Right lobe of liver (tissue), 6 donors: ENCODE results near the gene PDE4B. TPM values are rescaled to one million over a fixed set of nuclear protein-coding genes. Genes with fewer than 3 reads are reported as not detected.
A peak's percentile ranks its signal among the peaks of the same experiment; 100 is the strongest.

Experiments used
- ATAC-seq, 4 donors: fragments of 200-7000 bp; cut with Tn5 transposase; one replicate each; pipeline ENCODE4 v1.9.1; 2020; ENCODE audit warnings: mild to moderate bottlenecking in 4 of 4, moderate library complexity in 4 of 4
- DNase-seq, 3 donors: peaks; one replicate each; pipeline ENCODE4 v3.0.0-alpha.2; 2020
- H3K27ac ChIP-seq, 3 donors: fragments of 200-600 bp; one replicate each; pipeline ENCODE4 v1.8.0; 2022
- H3K27me3 ChIP-seq, 2 donors: fragments of 200-600 bp; one replicate each; pipeline ENCODE4 v1.8.0; 2022
- H3K36me3 ChIP-seq, 4 donors: fragments of 200-600 bp; sonication (generic) in 1 of 4; one replicate each; pipeline versions ENCODE4 v1.5.1 to v1.8.0; 2017 to 2022; ENCODE audit warnings: control low read depth in 1 of 4
- H3K4me1 ChIP-seq, 4 donors: fragments of 200-600 bp; sonication (generic) in 1 of 4; one replicate each; pipeline versions ENCODE4 v1.5.1 to v1.8.0; 2017 to 2022; ENCODE audit warnings: control low read depth in 1 of 4
- H3K4me3 ChIP-seq, 3 donors: fragments of 200-600 bp; one replicate each; pipeline ENCODE4 v1.8.0; 2022
- H3K9me3 ChIP-seq, 4 donors: fragments of 200-600 bp; sonication (generic) in 1 of 4; one replicate each; pipeline versions ENCODE4 v1.5.1 to v1.8.0; 2017 to 2022; ENCODE audit warnings: control low read depth in 1 of 4
- CTCF ChIP-seq, 4 donors: fragments of 200-600 bp in 3 of 4; fragments of 450-650 bp in 1 of 4; IDR thresholded peaks; one replicate each; pipeline versions ENCODE4 v1.5.1 to v1.8.0; 2016 to 2022; ENCODE audit warnings: antibody characterized with exemption in 4 of 4, mild to moderate bottlenecking in 2 of 4
- POLR2A ChIP-seq: fragments of 450-650 bp; IDR thresholded peaks from one replicate; pipeline ENCODE4 v1.6.1; 2017; ENCODE audit warnings: antibody characterized with exemption, mild to moderate bottlenecking
- WGBS: methylation state at CpG from one replicate; pipeline ENCODE4 v1.1.6; 2018; ENCODE audit warnings: low coverage, low lambda C conversion rate; ENCODE audit not compliant: insufficient coverage; ENCODE audit errors: missing lambda C conversion rate; 5-methylcytosine and 5-hydroxymethylcytosine counted together
- intact Hi-C, 2 donors: fragments of 100-400 bp; cut with DNase I; formaldehyde crosslinking; loops; one replicate each; pipeline versions ENCODE4 v1.11.2 to v1.14.1; 2022
- total RNA-seq, 6 experiments: library from RNA; depleted of rRNA in 2 of 6; stranded (reverse); fragments of >200 nt in 2 of 6; fragmentation: NEBNext Ultra II Directional in 3 of 6; extraction: Animal tissue kit (Norgen Biotek cat#: 25700) in 3 of 6; gene quantifications; one replicate each; pipeline versions ENCODE4 v1.1.0 to v1.2.4, GENCODE V29; 2016 to 2023
- donor health status: DM: no; HTN: yes; CAD: no.
- donor health status: DM: no; HTN: no; CAD: no.
- donor health status: DM: no; HTN: no; CAD: no.
- donor health status: DM: no; HTN: yes; CAD: no.
- donor health status: DM: no; HTN: yes; CAD: no.

PDE4B gene
- total RNA-seq, 6 experiments from 2014 or later: 1.4 to 6.4 (median 2.4) TPM

- Histone ChIP-seq H3K27me3 (no peaks in the 10 kb centered on the region), H3K4me1 (peaks cover 0 to 31% (median 7%) of the 10 kb centered on the region in 4 donors), H3K27ac (peak overlapping the region in 1 of 3 donors; percentile 50), H3K4me3 (no peak overlapping the region), H3K36me3 (no peaks in the 10 kb centered on the region), H3K9me3 (peaks cover 0 to 4% (median 0%) of the 10 kb centered on the region in 4 donors)
- TF ChIP-seq POLR2A (no peak), CTCF (IDR thresholded peaks at IDR 0.05) (no peak)
- intact Hi-C loops: no loop called here
- DNase-seq: no peak
- ATAC-seq: peak; percentile 71 to 92 (median 84)
These were observed 620.0 kb downstream of the PDE4B start for GRCh38 chr1:66412704-66413103.

GRCh38 chr1:66413136-66413837, 620.6 kb downstream of the PDE4B start:
- H3K27ac ChIP-seq: peak overlapping the region in 1 of 3 donors; percentile 39
- WGBS: 85% methylated on average over 2 of the region's 2 CpGs
- ATAC-seq (peak in 1 of 4 donors; percentile 6), DNase-seq (no peak)
- intact Hi-C loops: no loop called here
- peaks cover 0 to 34% (median 7%) of the 10 kb centered on the region in 4 donors for H3K4me1 ChIP-seq
- no peak overlapping the region for H3K4me3 ChIP-seq
- H3K9me3 ChIP-seq: peaks cover 0 to 5% (median 0%) of the 10 kb centered on the region in 4 donors
- no peak for TF ChIP-seq POLR2A
- no peaks in the 10 kb centered on the region for H3K27me3 ChIP-seq
- no peaks in the 10 kb centered on the region for H3K36me3 ChIP-seq

- Histone ChIP-seq H3K36me3 (no peaks in the 10 kb centered on the region), H3K4me3 (no peak overlapping the region), H3K27ac (peak overlapping the region in 1 of 3 donors; percentile 39), H3K9me3 (peaks cover 0 to 5% (median 0%) of the 10 kb centered on the region in 4 donors), H3K4me1 (peaks cover 0 to 34% (median 7%) of the 10 kb centered on the region in 4 donors), H3K27me3 (no peaks in the 10 kb centered on the region)
- 86% methylated on average over 3 of the region's 3 CpGs for WGBS
- no peak for DNase-seq
- intact Hi-C loops: no loop called here
- TF ChIP-seq POLR2A: no peak
- TF ChIP-seq CTCF (IDR thresholded peaks at IDR 0.05): no peak
- no peak for ATAC-seq
These were observed 621.1 kb downstream of the PDE4B start for GRCh38 chr1:66413838-66414175.

- no peak overlapping the region for H3K4me3 ChIP-seq
- no peaks in the 10 kb centered on the region for H3K36me3 ChIP-seq
- ATAC-seq (no peak), DNase-seq (no peak)
- intact Hi-C loops: no loop called here
- H3K4me1 ChIP-seq: peaks cover 0 to 34% (median 7%) of the 10 kb centered on the region in 4 donors
- no peak overlapping the region for H3K27ac ChIP-seq
- 36% methylated on average over 2 of the region's 2 CpGs for WGBS
- peaks cover 0 to 5% (median 0%) of the 10 kb centered on the region in 4 donors for H3K9me3 ChIP-seq
- no peak for TF ChIP-seq CTCF (IDR thresholded peaks at IDR 0.05)
- no peak for TF ChIP-seq POLR2A
- no peaks in the 10 kb centered on the region for H3K27me3 ChIP-seq
These were observed 622.6 kb downstream of the PDE4B start for GRCh38 chr1:66415281-66415680.

- no peaks in the 10 kb centered on the region for H3K36me3 ChIP-seq
- ATAC-seq (peak in 1 of 4 donors; percentile 23), DNase-seq (no peak)
- peaks cover 0 to 34% (median 7%) of the 10 kb centered on the region in 4 donors for H3K4me1 ChIP-seq
- H3K27ac ChIP-seq: peak overlapping the region in 1 of 3 donors; percentile 7
- WGBS: 83% methylated on average over 1 of the region's 1 CpG
- no peaks in the 10 kb centered on the region for H3K27me3 ChIP-seq
- no peak for TF ChIP-seq POLR2A
- no peak for TF ChIP-seq CTCF (IDR thresholded peaks at IDR 0.05)
- intact Hi-C loops: no loop called here
- H3K9me3 ChIP-seq: peaks cover 0 to 5% (median 0%) of the 10 kb centered on the region in 4 donors
- H3K4me3 ChIP-seq: no peak overlapping the region
These were observed 623.2 kb downstream of the PDE4B start for GRCh38 chr1:66415866-66416265.
